HG03354 (cell line): ENCODE measurements around the gene LIMK2.
A peak's percentile ranks its signal among the peaks of the same experiment; 100 is the strongest.
"Not testable (repeated sequence)": the region's sequence is repeated elsewhere in the genome, so short reads cannot be mapped to it uniquely, and the experiment has no call there.

ENCODE experiments used
- ATAC-seq: cut with Tn5 transposase; IDR thresholded peaks from one replicate; pipeline ENCODE4 v1.9.1; 2021; ENCODE audit warnings: mild to moderate bottlenecking; ENCODE audit not compliant: unreplicated experiment, poor library complexity, severe bottlenecking

Gene LIMK2

DNA sequence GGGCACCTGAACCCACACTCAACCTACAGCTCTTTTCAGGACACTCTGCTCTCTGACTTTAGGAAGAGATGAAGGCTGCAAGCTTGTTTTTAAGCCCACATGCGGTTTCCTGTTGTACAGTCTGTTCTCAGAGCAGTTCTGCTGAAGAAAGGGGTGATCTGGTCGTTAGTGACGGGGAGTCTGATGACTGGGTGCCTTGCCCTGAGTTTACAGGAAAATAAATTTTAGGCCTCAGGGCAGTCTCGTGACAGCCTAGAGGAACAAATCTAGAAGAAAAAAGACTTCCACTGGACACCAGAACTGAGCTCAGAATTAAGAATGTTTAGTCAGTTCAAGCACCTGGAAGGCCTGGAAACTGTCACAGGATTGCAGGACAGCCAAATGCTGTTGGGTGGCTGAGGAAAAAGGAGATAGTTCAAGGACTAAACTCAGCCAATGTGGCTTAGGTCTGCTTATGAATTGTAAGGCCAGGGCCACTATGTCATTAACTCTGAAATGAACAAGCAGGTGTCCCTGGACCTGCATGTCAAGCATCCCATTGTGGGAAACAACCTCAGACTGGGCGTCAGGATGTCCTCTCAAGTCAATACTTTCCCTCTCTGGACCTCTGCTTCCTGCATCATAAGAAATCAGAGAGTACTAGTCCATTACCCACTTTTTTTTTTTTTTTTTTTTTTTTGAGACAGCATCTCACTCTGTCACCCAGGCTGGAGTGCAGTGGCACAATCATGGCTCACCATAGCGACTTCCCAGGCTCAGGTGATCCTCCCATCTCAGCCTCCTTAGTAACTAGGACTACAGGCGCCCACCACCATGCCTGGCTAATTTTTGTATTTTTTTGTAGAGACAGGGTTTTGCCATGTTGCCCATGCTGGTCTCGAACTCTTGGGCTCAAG, 74.5 kb downstream of the LIMK2 start:
- ATAC-seq = no peak

DNA sequence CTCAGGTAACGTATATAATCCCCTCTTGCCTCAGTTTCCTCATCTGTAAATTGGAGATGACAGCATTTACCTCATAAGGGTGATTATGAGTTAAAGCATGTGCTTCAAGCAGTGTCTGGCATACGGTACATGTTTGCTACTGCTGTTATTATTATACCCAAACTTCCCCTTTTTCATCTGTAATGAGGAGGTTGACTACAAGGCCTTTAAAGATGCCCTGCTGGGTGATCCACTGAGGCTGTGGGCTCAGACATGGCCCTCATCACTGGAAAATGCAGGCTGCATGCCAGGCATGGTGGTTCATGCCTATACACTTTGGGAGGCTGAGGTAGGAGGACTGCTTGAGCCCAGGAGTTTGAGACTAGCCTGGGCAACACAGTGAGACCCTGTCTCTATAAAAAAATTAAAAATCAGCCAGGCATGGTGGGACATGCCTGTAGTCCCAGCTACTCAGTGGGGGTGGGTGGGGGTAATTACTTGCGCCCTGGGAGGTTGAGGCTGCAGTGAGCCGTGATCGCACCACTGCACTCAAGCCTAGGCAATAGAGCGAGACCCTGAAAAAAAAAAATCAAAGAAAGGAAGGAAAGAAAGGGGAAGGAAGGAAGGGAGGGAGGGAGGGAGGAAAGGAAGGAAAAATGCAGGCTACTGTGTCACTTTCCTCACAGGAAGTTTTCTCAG, 75.9 kb downstream of the LIMK2 start:
- no peak for ATAC-seq

DNA sequence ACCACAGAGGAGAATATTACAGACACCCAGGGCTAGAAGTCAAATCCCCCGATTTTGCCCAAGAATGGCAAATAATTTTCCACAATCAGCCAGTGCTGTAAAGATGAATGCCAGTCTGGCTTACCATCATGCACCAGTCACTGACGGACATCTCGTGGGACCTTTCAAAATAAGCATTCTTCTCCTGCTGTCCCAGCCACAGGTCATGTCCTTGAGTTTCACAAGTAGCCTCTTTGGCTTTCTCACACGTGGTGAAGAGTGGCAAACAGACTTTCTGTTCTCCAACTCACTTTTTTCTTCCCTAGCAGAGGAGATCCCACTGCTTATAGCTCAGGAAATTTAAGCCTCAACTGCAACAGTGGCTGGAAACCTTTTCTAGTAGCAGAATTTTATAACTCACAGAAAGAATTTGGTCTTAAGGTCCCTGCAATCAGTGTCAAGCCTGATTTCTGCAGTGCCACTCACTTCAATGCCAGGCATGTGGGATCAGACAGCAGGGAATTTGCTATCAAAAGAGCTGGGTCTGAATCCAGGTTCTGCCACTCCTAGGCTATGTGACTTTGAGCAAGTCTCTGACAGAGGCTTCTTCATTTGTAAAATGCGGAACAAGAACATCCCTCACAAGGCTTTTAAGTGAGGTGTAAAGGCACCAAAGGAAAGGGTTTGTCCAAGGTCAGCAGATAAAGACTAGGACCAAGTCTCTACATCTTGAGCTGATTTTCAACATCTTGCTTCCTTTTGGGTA, 76.6 kb downstream of the LIMK2 start:
- no peak for ATAC-seq

DNA sequence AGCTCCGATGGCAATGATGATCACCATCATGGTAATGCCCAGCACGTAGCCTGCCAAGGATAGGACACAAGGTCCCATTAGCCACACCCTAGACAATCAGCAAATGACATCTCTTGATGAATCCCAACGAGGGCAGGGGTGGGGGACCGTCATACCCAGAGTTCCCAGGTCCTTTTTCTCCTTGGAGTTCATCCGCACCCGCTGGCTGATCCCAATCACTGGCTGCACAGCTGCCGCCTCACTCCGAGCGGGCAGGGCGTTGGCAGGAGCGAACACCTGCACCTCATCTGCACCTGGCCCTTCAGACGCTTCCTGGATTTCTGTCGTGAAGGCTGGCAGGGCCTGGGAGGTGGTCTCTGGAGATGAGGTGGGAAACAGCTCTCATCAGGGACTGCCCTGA, 77.2 kb downstream of the LIMK2 start:
- ATAC-seq = no peak

DNA sequence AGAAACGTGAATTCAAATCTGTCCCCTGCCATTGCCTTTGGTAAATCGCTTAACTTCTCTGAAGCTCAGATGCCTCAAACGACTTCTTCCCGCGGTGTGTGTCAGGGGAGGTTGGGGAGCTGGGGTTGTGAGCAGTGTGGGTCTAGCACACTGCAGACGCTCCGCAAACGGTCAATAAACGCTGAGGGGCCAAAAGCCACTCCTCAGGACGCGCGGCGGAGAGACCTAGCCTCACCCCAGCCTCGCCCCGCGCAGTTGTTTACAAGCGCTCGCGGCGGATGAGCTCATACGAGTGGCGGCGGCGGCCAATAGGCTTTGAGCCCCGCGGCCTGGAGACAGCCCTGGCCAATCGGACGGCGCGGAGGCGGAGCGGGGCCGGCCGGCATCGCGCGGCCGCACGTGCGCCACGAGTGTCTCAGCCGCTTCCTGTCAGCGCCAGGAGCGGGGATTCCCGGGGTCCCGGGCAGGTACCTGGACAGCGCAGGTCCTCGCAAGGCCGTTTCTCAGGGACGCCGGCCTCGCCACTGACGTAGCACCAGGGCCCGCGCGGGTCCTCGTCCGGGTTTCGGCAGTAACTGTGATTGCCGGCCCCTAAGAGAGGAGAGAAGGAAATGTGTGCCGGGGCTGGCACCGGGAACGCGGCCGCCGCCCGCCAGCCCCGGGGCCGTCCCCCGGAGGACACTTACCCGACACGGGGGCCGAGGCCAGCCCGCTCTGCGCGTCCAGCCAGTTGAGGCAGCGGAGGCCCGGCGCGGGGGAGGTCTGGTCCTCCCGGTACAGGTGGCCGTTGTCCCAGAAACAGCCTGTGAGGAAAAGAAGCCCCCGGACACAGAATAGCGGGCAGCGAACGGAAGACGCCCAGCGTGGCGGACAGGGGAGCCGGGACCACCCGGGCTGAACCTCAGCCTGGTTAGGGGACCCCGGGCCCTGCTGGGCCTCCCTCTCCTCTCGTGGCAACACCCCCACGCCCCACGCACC, 78.7 kb downstream of the LIMK2 start:
- peak; percentile 89 for ATAC-seq

DNA sequence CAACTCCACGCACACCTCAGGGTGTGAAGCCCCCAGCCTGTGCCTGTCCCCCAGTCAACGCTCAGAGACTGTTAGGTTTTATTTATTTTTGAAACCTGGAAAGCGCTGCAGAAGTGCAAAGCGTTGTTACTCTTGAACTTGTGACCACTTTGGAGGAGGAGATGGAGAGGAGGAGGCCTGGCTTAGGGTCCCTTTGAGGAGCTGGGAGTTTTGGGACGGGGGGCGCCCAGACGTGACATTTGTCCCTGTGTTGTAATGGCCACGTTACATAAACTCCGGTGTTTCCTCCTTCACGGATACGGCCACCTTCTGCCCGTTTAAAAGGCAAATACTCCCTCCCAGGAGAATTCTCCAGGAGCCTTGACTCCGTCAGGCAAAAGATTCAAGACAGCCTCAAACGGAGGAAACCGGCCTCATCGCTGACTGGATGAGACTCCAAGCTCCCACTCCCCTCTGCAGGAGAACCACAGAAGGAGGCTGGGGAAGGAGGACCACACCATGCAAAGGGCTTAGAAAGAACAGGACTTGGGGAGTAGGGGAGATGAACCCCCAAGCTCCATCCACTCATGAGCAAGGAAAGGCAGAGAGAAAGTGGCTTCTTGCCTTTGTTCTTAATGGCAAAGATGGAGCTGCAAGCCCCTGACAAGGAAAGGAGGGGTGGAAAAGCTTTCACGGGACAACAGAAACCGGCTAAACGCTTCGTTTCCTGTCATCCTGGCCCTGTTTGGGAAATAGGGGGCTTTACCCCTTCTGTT, 79.6 kb downstream of the LIMK2 start:
- ATAC-seq = no peak

DNA sequence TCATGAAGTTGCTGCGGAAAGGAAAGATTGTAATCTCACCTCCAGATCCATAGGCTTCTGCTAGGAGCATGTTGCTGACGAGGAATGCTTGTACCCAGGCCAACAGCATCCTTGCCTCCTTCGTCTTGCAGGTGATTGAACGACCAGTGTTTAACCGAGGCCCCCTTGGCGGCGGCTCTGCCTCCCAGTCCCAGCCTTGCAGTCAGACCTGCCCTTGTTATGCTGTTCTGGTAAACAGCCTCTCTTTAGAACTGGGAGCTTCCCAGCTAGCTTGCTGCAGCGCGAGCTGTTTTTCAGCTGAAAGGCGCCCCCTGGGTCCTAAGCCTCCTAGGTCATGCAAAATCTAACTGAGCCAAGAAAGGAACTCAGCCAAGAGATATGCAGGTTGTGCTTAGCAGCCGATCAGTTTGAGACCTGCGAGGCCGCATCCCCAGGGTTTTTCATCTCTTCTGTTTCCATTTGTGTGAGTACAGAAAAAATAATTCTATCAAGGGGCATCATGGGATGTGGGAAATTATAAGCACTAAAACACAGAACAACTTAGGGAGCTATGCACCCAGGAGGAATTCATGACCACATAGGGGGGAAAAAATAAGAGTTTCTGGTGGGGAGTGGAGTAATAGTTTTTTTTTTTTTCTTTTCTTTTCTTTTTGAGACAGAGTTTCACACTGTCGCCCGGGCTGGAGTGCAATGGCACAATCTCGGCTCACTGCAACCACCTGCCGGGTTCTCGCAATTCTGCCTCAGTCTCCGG, 80.3 kb downstream of the LIMK2 start, which contains the start of gene PIK3IP1:
PIK3IP1 (minus strand) TSS at position 253 of the 754 bp plus-strand sequence; CDS start at position 109, 144 bp downstream.
- no peak for ATAC-seq

DNA sequence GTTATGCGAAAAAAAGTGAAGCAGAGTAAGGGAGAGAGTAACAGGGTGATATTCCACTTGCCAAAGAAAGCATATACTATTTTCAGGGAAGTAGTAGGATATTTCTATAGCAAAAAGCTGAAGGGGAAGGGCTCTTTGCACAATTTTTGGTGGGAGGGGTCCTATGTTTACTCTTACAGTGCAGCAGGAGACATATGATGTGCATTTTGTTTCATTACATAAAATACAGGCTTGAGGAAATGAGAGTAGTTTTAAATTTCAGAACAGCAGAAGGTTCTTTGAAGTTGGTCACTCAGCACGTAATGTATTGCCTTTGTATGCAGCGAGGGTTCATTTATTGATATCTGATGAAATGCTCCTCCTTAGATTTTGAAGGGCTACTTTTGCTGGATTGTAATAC, 83.3 kb downstream of the LIMK2 start:
- no peak for ATAC-seq

DNA sequence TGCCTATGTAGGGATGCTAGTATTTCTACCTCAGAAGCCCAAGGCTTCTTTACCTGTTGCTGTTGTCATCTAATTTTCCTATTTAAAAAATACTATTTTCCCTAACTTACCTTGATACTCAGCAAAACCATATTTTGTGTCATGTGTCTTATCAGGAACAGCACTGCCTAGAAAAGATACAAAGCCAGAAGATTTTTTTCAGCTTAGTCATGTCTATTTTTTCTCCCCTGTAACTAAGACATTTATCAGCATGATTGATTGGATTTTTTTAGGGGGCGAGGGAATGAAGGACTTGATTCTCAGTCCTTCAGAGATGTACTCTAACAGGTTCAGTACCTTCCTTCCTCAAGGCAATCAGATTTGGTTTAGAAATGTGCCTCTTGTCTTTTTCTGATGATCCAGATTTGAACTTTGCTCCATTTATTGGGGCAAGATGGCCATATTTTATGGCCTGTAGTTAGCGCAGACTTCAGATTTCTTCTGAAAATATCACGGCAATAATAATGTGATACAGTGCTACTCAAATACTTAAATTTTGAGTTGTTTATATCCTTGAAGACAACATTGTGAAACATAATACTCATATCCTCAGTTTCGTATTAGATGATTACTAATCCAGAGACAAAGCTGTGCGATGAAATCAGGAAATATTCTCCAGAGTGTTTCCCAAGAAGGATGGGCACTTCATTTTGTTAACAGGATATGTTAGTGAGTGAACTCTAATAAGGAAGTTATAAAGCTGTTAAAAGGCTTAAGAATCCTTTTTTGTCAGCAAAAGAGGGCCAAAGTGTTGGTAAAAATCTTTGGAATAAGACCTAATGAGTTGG, 83.9 kb downstream of the LIMK2 start:
- no peak for ATAC-seq

DNA sequence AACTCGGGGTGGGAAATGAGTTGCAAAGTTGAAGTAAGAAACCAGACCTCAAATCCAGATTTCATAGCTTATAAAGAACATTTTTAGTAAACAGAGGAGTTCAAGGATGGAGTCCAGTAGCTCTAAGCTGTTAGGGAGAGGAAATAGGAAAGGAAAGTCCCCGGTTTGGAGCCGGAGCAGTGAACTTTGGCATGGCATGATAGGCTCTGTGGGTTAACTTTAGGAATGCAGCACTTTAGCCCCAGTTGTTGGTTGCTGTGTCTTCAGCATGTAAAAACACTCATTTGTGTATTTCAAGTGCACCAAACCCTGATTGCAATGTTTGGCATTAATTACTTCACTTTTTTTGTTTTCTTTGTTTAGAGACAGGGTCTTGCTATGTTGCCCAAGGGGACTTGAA, 88.8 kb downstream of the LIMK2 start:
- ATAC-seq = no peak

DNA sequence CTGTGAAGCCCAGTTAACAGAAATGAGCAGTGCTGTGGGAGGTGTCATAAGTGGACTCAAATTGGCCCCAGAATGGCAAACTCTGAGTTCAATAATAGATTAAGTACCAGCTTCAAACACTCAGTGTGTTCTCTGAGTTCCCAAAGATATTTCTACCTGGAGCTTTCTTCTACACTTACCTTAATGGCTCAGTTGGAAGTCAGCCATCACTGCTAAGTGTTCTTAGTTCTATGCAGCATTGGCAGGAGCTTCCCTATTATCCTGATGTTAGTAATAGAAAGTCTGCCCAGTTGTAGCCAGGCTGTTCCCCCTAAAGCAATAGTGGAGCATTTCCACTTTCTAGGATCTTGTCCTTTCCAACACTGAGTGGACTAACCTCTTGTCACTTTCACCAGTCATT, 89.9 kb downstream of the LIMK2 start:
- ATAC-seq = no peak

DNA sequence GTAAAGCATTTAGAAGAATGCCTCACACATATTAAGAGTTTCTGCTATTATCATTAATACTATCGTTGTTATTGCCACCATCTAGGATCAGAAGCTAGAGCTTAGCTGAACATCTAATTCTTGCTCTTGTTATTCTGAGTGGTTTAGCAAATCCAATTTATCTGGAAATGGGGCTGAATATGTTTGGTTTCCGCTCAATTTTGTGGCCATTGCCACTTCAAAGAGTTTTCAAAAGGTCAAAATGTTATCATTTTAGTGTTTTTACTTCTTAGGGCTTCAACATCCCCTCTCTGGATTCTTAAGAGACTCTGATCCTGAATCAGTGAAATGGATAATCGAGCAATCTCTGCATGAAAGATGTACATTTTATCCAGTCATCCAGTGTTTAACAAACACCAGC, 90.4 kb downstream of the LIMK2 start:
- no peak for ATAC-seq

DNA sequence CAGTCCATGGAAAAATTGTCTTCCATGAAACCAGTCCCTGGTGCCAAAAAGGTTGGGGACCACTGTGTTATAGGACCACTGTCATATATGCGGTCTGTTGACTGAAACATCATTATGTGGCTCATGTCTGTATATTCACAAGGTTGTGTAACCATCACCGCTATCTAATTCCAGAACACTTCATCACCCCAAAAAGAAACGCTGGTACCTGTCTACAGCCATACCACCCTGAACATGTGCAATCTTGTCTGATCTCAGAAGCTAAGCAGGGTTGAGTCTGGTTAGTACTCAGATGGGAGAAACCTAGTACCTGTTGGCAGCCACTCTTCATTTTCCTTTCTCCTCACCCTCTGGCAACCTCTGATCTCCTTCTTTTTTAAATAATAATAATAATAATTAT, 93.1 kb downstream of the LIMK2 start:
- no peak for ATAC-seq

DNA sequence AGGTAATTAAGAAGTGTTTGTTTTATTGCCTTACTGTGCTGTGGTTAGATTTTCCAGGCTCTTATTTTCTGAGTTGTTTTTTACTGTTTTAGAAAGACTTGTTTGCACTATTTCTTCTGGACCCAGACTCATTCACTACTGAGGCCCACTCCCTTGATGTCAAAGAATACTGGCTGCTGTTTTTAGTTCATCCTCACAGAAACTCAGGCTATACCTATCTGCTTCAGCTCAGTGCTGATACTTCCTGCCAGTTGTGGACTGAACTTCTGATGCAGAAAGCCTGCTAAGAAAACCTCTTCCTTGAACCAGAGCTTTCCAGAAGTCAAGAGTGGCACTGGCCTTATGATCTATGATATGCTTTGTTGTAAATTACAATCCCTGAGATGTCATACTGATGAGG, 96.1 kb downstream of the LIMK2 start:
- no peak for ATAC-seq

DNA sequence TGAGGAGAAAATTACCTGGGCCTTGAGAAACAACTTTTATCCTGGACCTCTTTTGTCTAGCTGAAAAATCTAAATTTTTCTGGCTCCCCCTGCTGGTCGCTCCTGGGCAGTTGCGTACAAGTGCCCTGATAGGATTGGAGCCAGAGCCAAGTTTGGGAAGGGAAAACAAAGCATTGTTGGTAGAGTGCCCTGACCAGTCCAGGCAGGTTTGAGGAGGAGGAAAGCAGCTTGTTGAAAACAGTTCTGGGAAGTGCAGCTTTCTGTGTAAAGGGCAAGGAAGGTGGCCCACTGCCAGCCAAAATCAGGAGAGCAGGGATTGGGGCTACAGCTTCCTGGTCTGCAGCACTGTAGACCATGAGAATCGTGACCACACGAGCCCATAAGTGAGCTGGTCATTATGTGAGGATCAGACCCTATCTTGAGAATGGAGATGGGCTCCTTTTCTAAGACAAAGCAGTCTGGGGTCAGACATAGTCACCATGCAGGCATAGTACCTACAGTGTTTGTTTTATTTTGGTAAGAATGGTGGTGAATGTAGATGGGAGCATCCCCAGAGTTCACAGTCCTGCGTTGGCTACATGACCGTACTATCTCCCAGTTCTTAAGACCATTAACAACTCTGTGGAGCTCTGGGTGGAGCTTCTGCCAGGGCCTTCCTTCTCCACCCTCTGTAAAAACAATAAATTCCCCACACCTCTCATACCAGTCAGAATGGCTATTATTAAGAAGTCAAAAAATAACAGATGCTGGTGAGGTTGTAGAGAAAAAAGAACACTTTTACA, 101.5 kb downstream of the LIMK2 start:
- ATAC-seq = no peak

DNA sequence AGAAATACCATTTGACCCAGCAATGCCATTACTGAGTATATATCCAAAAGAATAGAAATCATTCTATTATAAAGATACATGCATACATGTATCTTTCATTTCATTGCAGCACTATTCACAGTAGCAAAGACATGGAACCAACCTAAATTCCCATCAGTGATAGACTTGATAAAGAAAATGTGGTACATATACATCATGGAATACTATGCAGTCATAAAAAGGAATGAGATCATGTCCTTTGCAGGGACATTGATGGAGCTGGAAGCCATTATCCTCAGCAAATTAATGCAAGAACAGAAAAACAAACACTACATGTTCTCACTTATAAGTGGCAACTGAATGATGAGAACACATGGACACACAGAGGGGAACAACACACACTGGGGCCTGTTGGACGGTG, 102.1 kb downstream of the LIMK2 start:
- ATAC-seq = not testable (repeated sequence)
